Liver (tissue), 9 donors: Measurements from ENCODE around the gene SYNC. TPM values are rescaled to one million over a fixed set of nuclear protein-coding genes. Genes with fewer than 3 reads are reported as not detected.

Experiments used
- DNase-seq: peaks from one replicate; pipeline ENCODE4 v3.0.0-alpha.2; 2017; ENCODE audit warnings: low spot score
- H3K27ac ChIP-seq, 2 donors: one replicate each; pipeline ENCODE4 v1.7.0; 2013; ENCODE audit warnings: inconsistent platforms in 2 of 2, low read length in 2 of 2, control low read depth in 1 of 2, low read depth in 1 of 2, mild to moderate bottlenecking in 1 of 2
- H3K27me3 ChIP-seq, 4 donors: one replicate each; pipeline versions ENCODE4 v1.6.1 to v1.7.0; 2013; ENCODE audit warnings: low read length in 3 of 4, inconsistent platforms in 1 of 4, mild to moderate bottlenecking in 1 of 4, moderate library complexity in 1 of 4; ENCODE audit not compliant: control insufficient read depth in 4 of 4, insufficient read depth in 4 of 4
- H3K36me3 ChIP-seq, 4 donors: one replicate each; pipeline versions ENCODE4 v1.6.1 to v1.7.0; 2013; ENCODE audit warnings: low read length in 3 of 4, mild to moderate bottlenecking in 3 of 4, low read depth in 1 of 4, moderate library complexity in 1 of 4; ENCODE audit not compliant: control insufficient read depth in 4 of 4, insufficient read depth in 3 of 4
- H3K4me1 ChIP-seq, 4 donors: one replicate each; pipeline versions ENCODE4 v1.6.1 to v1.7.0; 2013; ENCODE audit warnings: low read length in 3 of 4, mild to moderate bottlenecking in 3 of 4, moderate library complexity in 1 of 4; ENCODE audit not compliant: control insufficient read depth in 4 of 4, insufficient read depth in 4 of 4
- H3K4me3 ChIP-seq, 3 donors: one replicate each; pipeline versions ENCODE4 v1.6.1 to v1.7.0; 2013; ENCODE audit warnings: low read length in 3 of 3, control low read depth in 1 of 3, low read depth in 1 of 3, mild to moderate bottlenecking in 1 of 3
- H3K9ac ChIP-seq, 2 donors: one replicate each; pipeline ENCODE4 v1.7.0; 2013; ENCODE audit warnings: low read length in 2 of 2, mild to moderate bottlenecking in 2 of 2, moderate library complexity in 2 of 2, control low read depth in 1 of 2, low read depth in 1 of 2
- H3K9me3 ChIP-seq, 4 donors: one replicate each; pipeline versions ENCODE4 v1.6.1 to v1.7.0; 2013; ENCODE audit warnings: low read length in 3 of 4; ENCODE audit not compliant: control insufficient read depth in 4 of 4
- CTCF ChIP-seq: fragments of 150-350 bp; IDR thresholded peaks from 2 replicates; pipeline ENCODE4 v1.5.1; 2017; ENCODE audit warnings: improper control_type of control experiment, low read depth, low read length; ENCODE audit not compliant: missing input control
- EGR1 ChIP-seq, 2 donors: IDR thresholded peaks; 2 replicates each; pipeline ENCODE4 v1.6.1; 2016 to 2018; ENCODE audit warnings: antibody characterized with exemption in 2 of 2, low read depth in 2 of 2
- FOXA1 ChIP-seq: IDR thresholded peaks from 2 replicates; pipeline ENCODE4 v1.6.1; 2016; ENCODE audit warnings: antibody characterized with exemption
- GABPA ChIP-seq, 2 donors: IDR thresholded peaks in 1 of 2; conservative IDR thresholded peaks in 1 of 2; 2 replicates each; pipeline ENCODE4 v1.6.1; 2016; ENCODE audit warnings: antibody characterized with exemption in 2 of 2, mild to moderate bottlenecking in 1 of 2, moderate library complexity in 1 of 2
- HNF4A ChIP-seq, 2 donors: conservative IDR thresholded peaks; 2 replicates each; pipeline ENCODE4 v1.6.1; 2016; ENCODE audit warnings: antibody characterized with exemption in 2 of 2, mild to moderate bottlenecking in 2 of 2
- HNF4G ChIP-seq: IDR thresholded peaks from 2 replicates; pipeline ENCODE4 v1.6.1; 2016; ENCODE audit warnings: antibody characterized with exemption
- RAD21 ChIP-seq, 2 donors: IDR thresholded peaks; 2 replicates each; pipeline ENCODE4 v1.6.1; 2016; ENCODE audit warnings: antibody characterized with exemption in 2 of 2, mild to moderate bottlenecking in 2 of 2
- RXRA ChIP-seq, 2 donors: IDR thresholded peaks; 2 replicates each; pipeline ENCODE4 v1.6.1; 2017 to 2018; ENCODE audit warnings: antibody characterized with exemption in 2 of 2, mild to moderate bottlenecking in 1 of 2
- SP1 ChIP-seq: IDR thresholded peaks from 2 replicates; pipeline ENCODE4 v1.6.1; 2018; ENCODE audit warnings: antibody characterized with exemption, mild to moderate bottlenecking
- TAF1 ChIP-seq: conservative IDR thresholded peaks from 2 replicates; pipeline ENCODE4 v1.6.1; 2016; ENCODE audit warnings: antibody characterized with exemption, mild to moderate bottlenecking
- YY1 ChIP-seq: IDR thresholded peaks from 2 replicates; pipeline ENCODE4 v1.6.1; 2016; ENCODE audit warnings: antibody characterized with exemption, mild to moderate bottlenecking
- WGBS: extraction: QIAGEN DNeasy Blood & Tissue Kit; methylation state at CpG from one replicate; pipeline ENCODE4 v1.1.7; 2013; 5-methylcytosine and 5-hydroxymethylcytosine counted together
- polyA plus RNA-seq, 2 donors: library from polyadenylated mRNA; stranded (reverse) in 1 of 2; unstranded in 1 of 2; fragments of 200-250 nt in 1 of 2; fragments of >200 nt in 1 of 2; fragmentation: Nextera tagmentation in 1 of 2; extraction: Ambion mirVana in 1 of 2; gene quantifications; one replicate each; pipeline versions ENCODE4 v1.2.1 to v1.2.3, GENCODE V29; 2013 to 2015
- total RNA-seq, 2 donors: library from RNA; depleted of rRNA; stranded (reverse); fragments of >200 nt; gene quantifications; one replicate each; pipeline ENCODE4 v1.2.3, GENCODE V29; 2014
- TF ChIP-seq, protein P1 (sequence below): IDR thresholded peaks from 2 replicates; pipeline ENCODE4 v1.6.1; 2016; ENCODE audit warnings: antibody characterized with exemption
- TF ChIP-seq, protein P2 (sequence below): IDR thresholded peaks from 2 replicates; pipeline ENCODE4 v1.6.1; 2016; ENCODE audit warnings: antibody characterized with exemption, mild to moderate bottlenecking
- TF ChIP-seq, protein P3 (sequence below): IDR thresholded peaks from 2 replicates; pipeline ENCODE4 v1.6.1; 2016; ENCODE audit warnings: antibody characterized with exemption
- TF ChIP-seq, protein P4 (sequence below): IDR thresholded peaks from 2 replicates; pipeline ENCODE4 v1.6.1; 2016; ENCODE audit warnings: antibody characterized with exemption
- donor health status: healthy.
- donor health status: healthy.
- donor health status: healthy.
- donor health status: healthy.
- donor health status: healthy.

Gene SYNC
- total and polyA plus RNA-seq, 4 donors: 0.23 to 1.5 (median 0.31) TPM

DNA sequence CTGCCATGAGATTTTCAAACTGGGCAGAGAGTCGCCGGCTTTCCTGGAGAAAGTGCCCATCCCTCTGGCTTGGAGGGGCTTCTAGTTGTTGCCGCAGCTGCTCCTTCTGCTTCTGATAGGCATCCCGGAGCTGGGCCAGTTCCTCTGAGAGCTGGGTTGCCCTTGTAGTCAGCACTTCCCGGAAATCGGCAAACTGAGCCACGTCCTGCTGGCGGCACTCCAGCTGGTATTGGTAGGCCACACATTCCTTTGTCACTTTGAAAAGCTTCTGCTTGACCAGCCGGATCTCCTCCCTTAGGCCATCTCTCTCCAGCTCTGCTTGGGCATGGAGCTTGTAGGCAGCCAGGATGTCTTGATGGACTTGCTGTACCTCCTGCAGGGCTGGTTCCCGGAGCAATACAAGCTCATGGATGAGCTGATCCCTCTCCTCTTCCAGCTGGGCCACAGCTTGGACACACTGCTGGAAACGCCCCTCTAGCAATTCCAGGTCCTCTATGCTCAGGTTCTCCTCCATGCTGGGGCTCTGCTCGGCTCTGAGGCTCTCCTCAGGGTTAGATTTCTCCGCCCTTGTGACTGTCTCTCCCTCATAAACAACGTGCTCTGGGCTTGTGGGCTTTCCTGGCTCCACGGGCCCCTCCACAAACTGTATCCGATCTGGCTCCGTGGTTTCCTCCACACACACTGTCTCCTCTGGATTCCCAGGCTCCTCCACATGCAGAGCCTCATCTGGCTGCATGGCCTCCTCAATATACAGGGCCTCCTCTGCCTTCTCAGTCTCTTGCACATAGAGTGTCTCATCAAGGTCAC is 7.3 kb downstream of the SYNC start:
- DNase-seq: no peak
- no peaks in the 10 kb centered on the region for H3K9me3 ChIP-seq
- WGBS: 70% methylated on average over 17 of the region's 17 CpGs
- TF ChIP-seq, protein P1, sequence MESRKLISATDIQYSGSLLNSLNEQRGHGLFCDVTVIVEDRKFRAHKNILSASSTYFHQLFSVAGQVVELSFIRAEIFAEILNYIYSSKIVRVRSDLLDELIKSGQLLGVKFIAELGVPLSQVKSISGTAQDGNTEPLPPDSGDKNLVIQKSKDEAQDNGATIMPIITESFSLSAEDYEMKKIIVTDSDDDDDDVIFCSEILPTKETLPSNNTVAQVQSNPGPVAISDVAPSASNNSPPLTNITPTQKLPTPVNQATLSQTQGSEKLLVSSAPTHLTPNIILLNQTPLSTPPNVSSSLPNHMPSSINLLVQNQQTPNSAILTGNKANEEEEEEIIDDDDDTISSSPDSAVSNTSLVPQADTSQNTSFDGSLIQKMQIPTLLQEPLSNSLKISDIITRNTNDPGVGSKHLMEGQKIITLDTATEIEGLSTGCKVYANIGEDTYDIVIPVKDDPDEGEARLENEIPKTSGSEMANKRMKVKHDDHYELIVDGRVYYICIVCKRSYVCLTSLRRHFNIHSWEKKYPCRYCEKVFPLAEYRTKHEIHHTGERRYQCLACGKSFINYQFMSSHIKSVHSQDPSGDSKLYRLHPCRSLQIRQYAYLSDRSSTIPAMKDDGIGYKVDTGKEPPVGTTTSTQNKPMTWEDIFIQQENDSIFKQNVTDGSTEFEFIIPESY: no peak
- TF ChIP-seq RXRA (IDR thresholded peaks at IDR 0.05) (no peak), TAF1 (no peak), HNF4A (conservative IDR thresholded peaks at IDR 0.05) (no peak), RAD21 (IDR thresholded peaks at IDR 0.05) (no peak), EGR1 (IDR thresholded peaks at IDR 0.05; ENCODE audit: low read depth in 2 of 2) (no peak), HNF4G (no peak)
- TF ChIP-seq, protein P2, sequence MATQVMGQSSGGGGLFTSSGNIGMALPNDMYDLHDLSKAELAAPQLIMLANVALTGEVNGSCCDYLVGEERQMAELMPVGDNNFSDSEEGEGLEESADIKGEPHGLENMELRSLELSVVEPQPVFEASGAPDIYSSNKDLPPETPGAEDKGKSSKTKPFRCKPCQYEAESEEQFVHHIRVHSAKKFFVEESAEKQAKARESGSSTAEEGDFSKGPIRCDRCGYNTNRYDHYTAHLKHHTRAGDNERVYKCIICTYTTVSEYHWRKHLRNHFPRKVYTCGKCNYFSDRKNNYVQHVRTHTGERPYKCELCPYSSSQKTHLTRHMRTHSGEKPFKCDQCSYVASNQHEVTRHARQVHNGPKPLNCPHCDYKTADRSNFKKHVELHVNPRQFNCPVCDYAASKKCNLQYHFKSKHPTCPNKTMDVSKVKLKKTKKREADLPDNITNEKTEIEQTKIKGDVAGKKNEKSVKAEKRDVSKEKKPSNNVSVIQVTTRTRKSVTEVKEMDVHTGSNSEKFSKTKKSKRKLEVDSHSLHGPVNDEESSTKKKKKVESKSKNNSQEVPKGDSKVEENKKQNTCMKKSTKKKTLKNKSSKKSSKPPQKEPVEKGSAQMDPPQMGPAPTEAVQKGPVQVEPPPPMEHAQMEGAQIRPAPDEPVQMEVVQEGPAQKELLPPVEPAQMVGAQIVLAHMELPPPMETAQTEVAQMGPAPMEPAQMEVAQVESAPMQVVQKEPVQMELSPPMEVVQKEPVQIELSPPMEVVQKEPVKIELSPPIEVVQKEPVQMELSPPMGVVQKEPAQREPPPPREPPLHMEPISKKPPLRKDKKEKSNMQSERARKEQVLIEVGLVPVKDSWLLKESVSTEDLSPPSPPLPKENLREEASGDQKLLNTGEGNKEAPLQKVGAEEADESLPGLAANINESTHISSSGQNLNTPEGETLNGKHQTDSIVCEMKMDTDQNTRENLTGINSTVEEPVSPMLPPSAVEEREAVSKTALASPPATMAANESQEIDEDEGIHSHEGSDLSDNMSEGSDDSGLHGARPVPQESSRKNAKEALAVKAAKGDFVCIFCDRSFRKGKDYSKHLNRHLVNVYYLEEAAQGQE: no peak
- no peaks in the 10 kb centered on the region for H3K27me3 ChIP-seq
- no peaks in the 10 kb centered on the region for H3K36me3 ChIP-seq
- H3K9ac ChIP-seq: no peak overlapping the region
- no peak overlapping the region for H3K27ac ChIP-seq
- no peak overlapping the region for H3K4me3 ChIP-seq
- no peaks in the 10 kb centered on the region for H3K4me1 ChIP-seq

- Histone ChIP-seq H3K9me3 (no peaks in the 10 kb centered on the region), H3K36me3 (no peaks in the 10 kb centered on the region), H3K9ac (no peak overlapping the region), H3K4me1 (no peaks in the 10 kb centered on the region), H3K27ac (no peak overlapping the region), H3K4me3 (no peak overlapping the region), H3K27me3 (no peaks in the 10 kb centered on the region)
- WGBS: 95% methylated on average over 6 of the region's 6 CpGs
- DNase-seq: no peak
- TF ChIP-seq SP1: no peak
- no peak for TF ChIP-seq TAF1
- no peak for TF ChIP-seq YY1
- no peak for TF ChIP-seq FOXA1
- TF ChIP-seq RAD21 (IDR thresholded peaks at IDR 0.05): no peak
- TF ChIP-seq, protein P1: no peak
- TF ChIP-seq, protein P3, sequence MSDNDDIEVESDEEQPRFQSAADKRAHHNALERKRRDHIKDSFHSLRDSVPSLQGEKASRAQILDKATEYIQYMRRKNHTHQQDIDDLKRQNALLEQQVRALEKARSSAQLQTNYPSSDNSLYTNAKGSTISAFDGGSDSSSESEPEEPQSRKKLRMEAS: no peak
- no peak for TF ChIP-seq CTCF
- no peak for TF ChIP-seq EGR1 (IDR thresholded peaks at IDR 0.05; ENCODE audit: low read depth in 2 of 2)
- TF ChIP-seq, protein P4, sequence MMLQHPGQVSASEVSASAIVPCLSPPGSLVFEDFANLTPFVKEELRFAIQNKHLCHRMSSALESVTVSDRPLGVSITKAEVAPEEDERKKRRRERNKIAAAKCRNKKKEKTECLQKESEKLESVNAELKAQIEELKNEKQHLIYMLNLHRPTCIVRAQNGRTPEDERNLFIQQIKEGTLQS: no peak
- no peak for TF ChIP-seq GABPA (IDR thresholded peaks at IDR 0.05 in 1 of 2, conservative IDR thresholded peaks at IDR 0.05 in 1 of 2)
Measured at GRCh38 chr1:32693455-32694174, 9.0 kb downstream of the SYNC start.
